EL (cell line): ENCODE results near the gene MYO1D.
"Not testable (repeated sequence)": the region's sequence is repeated elsewhere in the genome, so short reads cannot be mapped to it uniquely, and the experiment has no call there.

Source experiments
- DNase-seq: peaks from one replicate; pipeline ENCODE4 v3.0.0-alpha.2; 2016

MYO1D gene

GRCh38 chr17:32720671-32721070 lies 156.3 kb downstream of the MYO1D start:
- no peak for DNase-seq

- no peak for DNase-seq
Measured at GRCh38 chr17:32719689-32720088, 157.2 kb downstream of the MYO1D start.

- DNase-seq: not testable (repeated sequence)
Measured at GRCh38 chr17:32714922-32715321, 162.0 kb downstream of the MYO1D start.

GRCh38 chr17:32714206-32714605 lies 162.7 kb downstream of the MYO1D start:
- not testable (repeated sequence) for DNase-seq

- no peak for DNase-seq
Measured at GRCh38 chr17:32713081-32713480, 163.8 kb downstream of the MYO1D start.

- no peak for DNase-seq
Measured at GRCh38 chr17:32709562-32709961, 167.4 kb downstream of the MYO1D start.

GRCh38 chr17:32701871-32702270 lies 175.1 kb downstream of the MYO1D start:
- DNase-seq: no peak

- DNase-seq: no peak
Measured at GRCh38 chr17:32699247-32699646, 177.7 kb downstream of the MYO1D start.

GRCh38 chr17:32697728-32698625 lies 178.9 kb downstream of the MYO1D start:
- DNase-seq: no peak

- DNase-seq: no peak
Measured at GRCh38 chr17:32696426-32696825, 180.5 kb downstream of the MYO1D start.

- DNase-seq: no peak
Measured at GRCh38 chr17:32695864-32696263, 181.1 kb downstream of the MYO1D start.

- DNase-seq: no peak
Measured at GRCh38 chr17:32693194-32693897, 183.6 kb downstream of the MYO1D start.

- no peak for DNase-seq
Measured at GRCh38 chr17:32692179-32692578, 184.7 kb downstream of the MYO1D start.

GRCh38 chr17:32689348-32689747 lies 187.6 kb downstream of the MYO1D start:
- no peak for DNase-seq

- no peak for DNase-seq
Measured at GRCh38 chr17:32688221-32688620, 188.7 kb downstream of the MYO1D start.

GRCh38 chr17:32684087-32684958 lies 192.6 kb downstream of the MYO1D start:
- DNase-seq: no peak

GRCh38 chr17:32673964-32674363 lies 203.0 kb downstream of the MYO1D start:
- DNase-seq: peak; percentile 65

GRCh38 chr17:32672711-32673110 lies 204.2 kb downstream of the MYO1D start:
- no peak for DNase-seq

- DNase-seq: peak; percentile 16
Measured at GRCh38 chr17:32671896-32672295, 205.0 kb downstream of the MYO1D start.

GRCh38 chr17:32664936-32665583 lies 211.9 kb downstream of the MYO1D start:
- DNase-seq: no peak

- no peak for DNase-seq
Measured at GRCh38 chr17:32660496-32660985, 216.4 kb downstream of the MYO1D start.

GRCh38 chr17:32659419-32659842 lies 217.5 kb downstream of the MYO1D start:
- peak; percentile 65 for DNase-seq
